Measurements from ENCODE around the gene MROH7.

Gene MROH7

GRCh38 chr1:54640863-54641836, at the start of gene MROH7:
Gene MROH7, plus strand, starts transcription at chr1:54641786. Its CDS starts 11,141 bp downstream, at chr1:54652927.
- no peak for DNase-seq

GRCh38 chr1:54593571-54594160, 47.9 kb upstream of the MROH7 start:
- DNase-seq: no peak

GRCh38 chr1:54594463-54594862, 47.1 kb upstream of the MROH7 start:
- DNase-seq: no peak

- no peak for DNase-seq
Observed at GRCh38 chr1:54595956-54596498, 45.6 kb upstream of the MROH7 start.

- DNase-seq: no peak
Observed at GRCh38 chr1:54596756-54597155, 44.8 kb upstream of the MROH7 start.

GRCh38 chr1:54597455-54598030, 44.0 kb upstream of the MROH7 start:
- no peak for DNase-seq

GRCh38 chr1:54599211-54599823, 42.3 kb upstream of the MROH7 start:
- DNase-seq: no peak

- no peak for DNase-seq
Observed at GRCh38 chr1:54600947-54601721, 40.5 kb upstream of the MROH7 start.

GRCh38 chr1:54601730-54602129, 39.9 kb upstream of the MROH7 start:
- no peak for DNase-seq

- DNase-seq: no peak
Observed at GRCh38 chr1:54602554-54602953, 39.0 kb upstream of the MROH7 start.

GRCh38 chr1:54603241-54603640, 38.3 kb upstream of the MROH7 start:
- DNase-seq: no peak

GRCh38 chr1:54604051-54604450, 37.5 kb upstream of the MROH7 start:
- no peak for DNase-seq

- peak; percentile 31 for DNase-seq
Observed at GRCh38 chr1:54604572-54605370, 36.8 kb upstream of the MROH7 start.

- DNase-seq: no peak
Observed at GRCh38 chr1:54606096-54606989, 35.2 kb upstream of the MROH7 start.

GRCh38 chr1:54606990-54607325, 34.6 kb upstream of the MROH7 start:
- no peak for DNase-seq

GRCh38 chr1:54607821-54608565, 33.6 kb upstream of the MROH7 start:
- no peak for DNase-seq

- DNase-seq: no peak
Observed at GRCh38 chr1:54608566-54609230, 32.9 kb upstream of the MROH7 start.

- DNase-seq: no peak
Observed at GRCh38 chr1:54609301-54609921, 32.2 kb upstream of the MROH7 start.

- DNase-seq: no peak
Observed at GRCh38 chr1:54610048-54610447, 31.5 kb upstream of the MROH7 start.

All from activated CD4-positive, alpha-beta T cell treated with anti-CD3 and anti-CD28 coated beads for 48 hours (primary cell).